Measurements from ENCODE around the gene SLIT3.
A peak's percentile ranks its signal among the peaks of the same experiment; 100 is the strongest.

The SLIT3 gene

GRCh38 chr5:169098331-169099121 is 202.4 kb downstream of the SLIT3 start:
- no peak for DNase-seq

DNA sequence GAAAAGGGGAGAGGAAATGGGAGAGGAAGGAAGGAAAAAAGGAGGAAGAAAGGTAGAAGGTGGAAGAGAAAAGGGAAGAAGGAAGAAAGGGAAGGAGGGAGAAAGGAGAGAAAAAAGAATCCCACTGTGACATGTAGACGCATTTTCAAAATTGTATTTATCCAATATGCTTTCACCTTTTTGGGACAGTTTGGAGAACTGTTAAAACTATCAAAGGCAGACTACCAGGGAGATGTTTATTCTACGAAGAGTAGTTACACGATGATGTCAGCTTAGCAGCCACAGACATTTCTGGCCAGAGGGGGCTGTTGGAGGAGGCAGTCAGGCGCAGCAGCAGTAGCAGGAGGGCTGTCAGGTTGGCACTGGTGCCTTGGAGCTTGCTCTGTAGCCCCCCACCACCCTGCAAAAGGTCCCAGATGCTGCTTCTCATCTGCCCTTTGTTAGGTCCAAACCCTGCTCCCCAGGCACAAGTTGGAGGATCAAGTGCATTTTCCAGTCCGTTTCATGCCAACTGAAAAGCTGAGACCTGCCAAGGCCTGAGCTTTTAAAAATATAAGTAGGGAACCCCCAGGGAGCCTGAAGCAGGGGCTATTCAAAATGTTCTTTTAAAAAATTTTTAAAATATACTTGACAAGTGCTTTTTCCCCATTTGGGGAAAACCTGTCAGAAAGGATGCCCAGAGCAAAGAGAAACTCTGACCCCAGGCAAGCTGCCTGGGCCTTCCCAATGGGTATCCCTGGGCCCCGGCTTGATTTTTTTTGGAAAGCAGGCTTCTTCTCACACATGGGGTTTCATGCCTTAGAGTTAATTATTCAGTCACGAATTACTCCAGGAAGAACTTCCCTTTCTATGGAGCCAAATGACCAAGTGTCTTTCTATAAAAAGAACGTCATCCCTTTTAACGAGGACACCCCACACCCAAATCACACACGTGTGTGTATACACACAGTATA is 203.3 kb downstream of the SLIT3 start:
- DNase-seq, result no peak

GRCh38 chr5:169095976-169096375 is 205.0 kb downstream of the SLIT3 start:
- DNase-seq, result no peak

DNA sequence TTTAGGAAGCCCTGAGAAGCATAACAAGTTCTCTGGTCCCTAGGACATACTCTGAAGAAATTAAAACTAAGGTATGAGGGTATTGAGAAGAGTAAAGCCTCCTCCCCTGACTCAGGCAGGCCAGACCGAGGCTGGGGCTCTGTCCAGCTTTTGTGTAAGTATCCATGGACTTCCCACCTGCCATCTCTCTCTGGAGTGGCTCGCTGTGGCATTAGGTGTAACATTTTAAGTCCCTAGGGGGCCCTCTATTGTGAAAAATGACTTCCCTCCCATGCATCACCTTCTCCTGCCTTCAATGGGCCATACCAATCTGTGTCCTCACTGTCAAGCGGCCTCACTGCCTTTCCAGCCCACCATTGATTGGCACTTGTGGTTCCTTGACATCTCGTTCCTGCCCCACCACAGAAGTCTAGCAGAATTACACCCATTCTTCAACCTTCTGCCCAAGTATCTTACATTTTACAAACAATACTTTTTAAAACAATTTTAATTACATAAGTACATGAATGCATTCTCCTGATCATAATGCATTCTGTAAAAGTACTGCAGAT is 205.5 kb downstream of the SLIT3 start:
- no peak for DNase-seq

GRCh38 chr5:169094586-169095409 is 206.1 kb downstream of the SLIT3 start:
- DNase-seq, result no peak

GRCh38 chr5:169091396-169091980 is 209.5 kb downstream of the SLIT3 start:
- DNase-seq, result no peak

- DNase-seq, result no peak
These were observed 211.6 kb downstream of the SLIT3 start for GRCh38 chr5:169089343-169089742.

DNA sequence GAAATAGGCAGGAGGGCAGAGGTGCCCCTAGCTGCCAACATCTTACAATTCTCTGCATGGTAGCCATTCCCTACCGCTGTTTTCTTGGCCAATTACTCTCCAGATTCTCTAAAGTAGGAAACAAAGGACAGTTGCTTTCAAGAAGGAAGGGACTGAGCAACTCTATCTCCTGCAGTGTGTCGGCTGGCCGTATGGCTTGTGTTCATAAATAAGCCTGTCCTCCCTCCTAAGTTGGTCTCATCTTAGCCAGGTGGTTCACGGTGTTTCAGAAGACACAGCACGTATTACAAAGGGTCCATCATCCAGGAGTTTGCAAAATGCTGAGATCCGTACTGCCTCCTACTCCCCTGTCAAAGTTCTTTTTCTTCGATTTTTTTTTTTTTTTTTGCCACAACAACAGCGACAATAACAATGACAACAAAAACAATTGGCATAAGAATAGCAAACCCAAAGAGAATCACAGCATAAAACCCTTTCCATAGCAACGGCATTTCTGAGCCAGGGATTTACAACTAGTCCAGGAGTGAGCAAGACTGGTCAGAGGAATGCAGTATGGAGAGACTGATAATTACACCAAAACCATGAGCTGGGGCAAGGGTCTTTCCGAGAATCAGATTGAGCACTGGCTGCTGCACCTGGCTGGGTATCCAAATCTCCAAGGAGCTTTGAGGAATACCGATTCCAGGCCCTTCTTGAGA is 212.8 kb downstream of the SLIT3 start:
- no peak for DNase-seq

DNA sequence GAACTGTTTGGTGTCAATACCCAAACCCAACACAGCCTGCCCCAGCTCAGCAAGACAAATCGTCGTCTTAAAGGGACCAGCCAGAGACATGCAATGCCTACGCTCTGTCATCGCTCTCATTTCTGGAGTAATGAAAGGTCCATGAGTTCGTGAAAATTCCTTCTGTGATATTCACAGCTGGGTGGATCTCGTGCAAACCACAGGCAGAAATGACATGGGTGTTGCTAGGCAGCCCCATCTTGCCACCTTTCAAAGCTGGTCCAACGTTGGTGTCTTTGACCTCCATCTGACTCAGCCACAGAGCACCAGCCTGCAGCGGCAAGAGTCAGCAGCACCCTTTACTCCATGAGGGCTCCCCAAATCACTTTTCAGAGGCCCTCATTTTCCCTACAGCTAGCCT is 215.3 kb downstream of the SLIT3 start:
- no peak for DNase-seq

- no peak for DNase-seq
These were observed 215.7 kb downstream of the SLIT3 start for GRCh38 chr5:169085212-169085611.

DNA sequence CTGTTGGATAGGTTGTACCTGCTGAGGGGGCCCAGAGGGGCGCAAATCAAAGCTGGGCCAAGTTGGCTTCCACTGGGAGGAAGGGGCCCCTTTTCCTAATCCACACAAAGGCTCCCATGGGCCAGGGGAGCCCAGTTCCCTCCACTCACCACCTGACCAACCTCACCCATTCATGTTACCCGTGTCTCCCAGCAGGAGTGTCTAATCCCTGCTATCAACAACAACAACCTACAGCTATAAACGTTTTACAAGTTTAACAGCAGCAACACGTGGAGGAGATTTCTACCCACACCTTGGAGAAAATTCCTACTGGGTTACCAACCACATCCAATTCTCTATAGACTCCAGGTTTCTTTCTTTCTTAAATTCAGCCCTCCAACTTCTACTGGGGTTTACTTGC is 216.2 kb downstream of the SLIT3 start:
- no peak for DNase-seq

DNA sequence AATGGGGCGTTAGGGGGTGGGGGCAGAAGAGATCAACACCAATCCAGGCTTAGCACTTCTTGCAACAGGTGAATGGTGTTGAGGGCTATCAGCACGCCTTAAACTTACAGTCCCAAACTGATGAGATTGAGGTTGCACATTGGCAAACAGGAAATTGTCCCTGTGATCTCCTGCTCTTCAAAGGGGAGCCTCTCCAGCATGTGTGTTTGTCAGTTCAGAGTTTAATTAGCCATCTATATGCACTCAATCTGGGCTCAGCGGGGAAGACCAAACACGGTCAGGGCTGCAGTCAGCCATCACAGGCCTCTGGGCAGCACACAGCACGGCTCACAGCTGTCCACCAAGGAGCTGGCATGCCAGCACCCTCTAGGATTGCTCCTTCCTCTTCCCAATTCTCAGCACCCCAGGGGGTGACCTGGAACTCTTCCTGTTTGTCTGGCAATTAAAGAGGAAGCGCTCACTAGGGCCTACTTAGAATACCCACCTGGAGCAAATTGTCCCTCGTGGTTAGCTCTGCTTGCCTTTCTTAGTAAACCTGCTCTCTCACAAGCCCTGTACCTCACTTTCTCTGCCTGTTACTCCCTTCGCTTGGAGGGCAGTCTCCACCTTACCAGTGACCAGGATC is 217.4 kb downstream of the SLIT3 start:
- peak; percentile 19 for DNase-seq

DNA sequence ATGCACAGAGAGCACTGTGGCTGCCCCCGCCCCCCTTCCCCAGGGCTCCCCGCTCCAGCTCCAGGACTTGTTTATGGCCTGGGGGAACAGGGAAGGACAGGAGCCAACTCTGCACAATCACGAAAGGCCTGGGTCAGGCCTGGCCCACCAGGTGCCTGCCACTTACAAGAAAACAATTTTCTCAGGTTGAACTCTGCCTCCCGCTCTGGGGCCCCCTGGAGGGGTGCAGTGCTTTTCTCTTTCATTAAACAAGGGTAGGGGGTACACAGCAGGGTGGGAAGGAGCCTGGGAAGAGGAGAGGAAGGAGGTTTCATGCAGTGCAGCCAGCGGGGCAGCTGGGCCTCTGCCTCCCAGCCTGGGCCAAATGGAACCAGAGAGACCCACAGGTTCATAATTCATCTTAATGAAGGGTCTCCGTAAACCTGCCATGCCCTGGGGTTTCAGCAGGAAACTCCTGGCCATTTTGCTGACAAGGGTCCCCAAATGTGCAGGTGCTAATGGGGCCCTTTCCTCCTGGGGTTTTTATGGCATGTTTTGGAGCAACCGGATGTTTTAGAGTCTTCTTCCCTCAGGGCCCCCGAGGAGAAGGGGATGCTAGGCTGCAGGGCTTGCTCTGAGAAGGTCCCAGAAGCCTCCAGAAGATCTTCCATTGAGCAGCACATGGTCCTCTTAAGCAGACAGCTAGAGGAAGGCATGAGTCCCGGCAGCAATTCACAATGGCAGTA is 219.8 kb downstream of the SLIT3 start:
- no peak for DNase-seq

- DNase-seq, result no peak
These were observed 220.5 kb downstream of the SLIT3 start for GRCh38 chr5:169080448-169080911.

- DNase-seq, result no peak
These were observed 221.2 kb downstream of the SLIT3 start for GRCh38 chr5:169079697-169080096.

- no peak for DNase-seq
These were observed 226.1 kb downstream of the SLIT3 start for GRCh38 chr5:169074839-169075238.

GRCh38 chr5:169072233-169072632 is 228.7 kb downstream of the SLIT3 start:
- DNase-seq, result no peak

- DNase-seq, result no peak
These were observed 230.5 kb downstream of the SLIT3 start for GRCh38 chr5:169070413-169070812.

GRCh38 chr5:169067751-169068173 is 233.2 kb downstream of the SLIT3 start:
- DNase-seq, result no peak

DNA sequence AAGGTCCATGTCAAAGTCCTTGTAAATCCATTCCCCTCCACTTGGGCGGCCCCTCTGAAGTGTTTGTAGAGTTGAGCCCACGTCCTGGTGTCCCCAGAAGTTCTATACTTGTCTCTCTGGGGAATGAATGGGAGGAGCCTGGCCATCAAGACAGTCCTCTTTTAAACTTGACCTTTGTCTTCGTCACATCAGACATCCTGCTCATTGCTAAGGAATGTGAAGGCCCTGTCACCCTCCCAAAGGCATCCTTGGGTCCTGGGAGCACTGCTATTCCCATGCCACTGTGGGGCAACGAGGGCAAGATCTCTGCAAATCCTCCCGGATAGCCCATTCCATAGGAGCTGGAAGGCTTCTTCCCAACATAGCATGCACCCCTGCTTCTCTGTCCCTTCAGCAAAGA is 235.5 kb downstream of the SLIT3 start:
- DNase-seq, result no peak
